ENCODE results near the gene FAM217B. TPM values are rescaled to one million over a fixed set of nuclear protein-coding genes. Genes with fewer than 3 reads are reported as not detected.

FAM217B gene
- total RNA-seq, 1 experiment from 2014 or later, result 7.2 TPM

DNA sequence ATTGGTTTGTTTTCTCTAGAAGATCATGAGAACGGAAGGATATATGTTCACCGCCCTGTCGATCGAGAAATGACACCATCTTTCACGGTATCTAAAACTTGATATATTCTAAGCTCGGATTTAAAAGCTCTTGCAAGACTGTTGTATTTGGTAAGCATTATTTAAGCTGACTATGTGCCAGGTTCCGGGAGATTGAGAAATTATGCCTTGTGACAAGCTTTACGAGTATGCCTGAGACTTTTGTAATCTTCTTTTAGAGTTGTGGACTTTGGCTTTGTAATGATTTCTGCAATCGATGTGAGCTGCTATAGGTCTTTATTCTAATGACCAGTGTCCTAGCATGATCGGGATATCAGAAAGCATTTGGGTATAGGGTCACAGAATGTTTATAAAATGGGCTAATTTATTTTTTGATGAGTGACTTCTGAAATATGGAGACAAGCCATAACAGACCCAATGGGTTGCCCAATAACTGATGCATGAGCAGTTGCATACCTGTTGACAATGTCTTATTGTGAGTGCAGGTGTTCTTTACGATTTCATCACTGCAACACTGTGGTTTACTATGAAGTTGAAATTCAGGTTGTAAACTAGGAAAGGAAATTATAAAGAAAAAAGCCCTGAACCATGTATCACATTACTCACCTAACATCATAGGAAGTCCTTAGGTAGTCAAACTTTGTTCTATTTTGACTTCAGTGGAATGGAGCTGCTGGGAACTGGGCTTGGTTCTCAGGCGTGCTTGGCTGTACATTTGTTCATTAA lies 32.0 kb downstream of the FAM217B start:
- intact Hi-C loops (cut with micrococcal nuclease), result no loop called here
- H3K4me2 ChIP-seq (ENCODE audit: low read length), result peak overlapping the region; percentile 58
- peaks cover 27% of the 10 kb centered on the region for H3K4me1 ChIP-seq (ENCODE audit: insufficient read depth, low read length)
- no peaks in the 10 kb centered on the region for H4K20me1 ChIP-seq (ENCODE audit: low read length)
- ATAC-seq (peak; percentile 81), DNase-seq (peak; percentile 89)
- CTCF ChIA-PET, result no interaction called here
- TF ChIP-seq EZH2phosphoT487 (IDR thresholded peaks at IDR 0.05; ENCODE audit: borderline replicate concordance, low read length), result no peak
- TF ChIP-seq, protein P1, sequence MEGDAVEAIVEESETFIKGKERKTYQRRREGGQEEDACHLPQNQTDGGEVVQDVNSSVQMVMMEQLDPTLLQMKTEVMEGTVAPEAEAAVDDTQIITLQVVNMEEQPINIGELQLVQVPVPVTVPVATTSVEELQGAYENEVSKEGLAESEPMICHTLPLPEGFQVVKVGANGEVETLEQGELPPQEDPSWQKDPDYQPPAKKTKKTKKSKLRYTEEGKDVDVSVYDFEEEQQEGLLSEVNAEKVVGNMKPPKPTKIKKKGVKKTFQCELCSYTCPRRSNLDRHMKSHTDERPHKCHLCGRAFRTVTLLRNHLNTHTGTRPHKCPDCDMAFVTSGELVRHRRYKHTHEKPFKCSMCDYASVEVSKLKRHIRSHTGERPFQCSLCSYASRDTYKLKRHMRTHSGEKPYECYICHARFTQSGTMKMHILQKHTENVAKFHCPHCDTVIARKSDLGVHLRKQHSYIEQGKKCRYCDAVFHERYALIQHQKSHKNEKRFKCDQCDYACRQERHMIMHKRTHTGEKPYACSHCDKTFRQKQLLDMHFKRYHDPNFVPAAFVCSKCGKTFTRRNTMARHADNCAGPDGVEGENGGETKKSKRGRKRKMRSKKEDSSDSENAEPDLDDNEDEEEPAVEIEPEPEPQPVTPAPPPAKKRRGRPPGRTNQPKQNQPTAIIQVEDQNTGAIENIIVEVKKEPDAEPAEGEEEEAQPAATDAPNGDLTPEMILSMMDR (conservative IDR thresholded peaks at IDR 0.05; ENCODE audit: low read depth, low read length), result no peak
- no peak for TF ChIP-seq EZH2 (IDR thresholded peaks at IDR 0.05; ENCODE audit: low read length, unreplicated experiment)
- H3K27me3 ChIP-seq (ENCODE audit: low read length), result no peaks in the 10 kb centered on the region
- H3K9me3 ChIP-seq (ENCODE audit: low read length), result no peaks in the 10 kb centered on the region
- no TSS peak for BruUV-seq (replicated peaks)
- POLR2A ChIA-PET (ENCODE audit: unreplicated experiment), result no interaction called here
- peak overlapping the region; percentile 75 for H3K27ac ChIP-seq (ENCODE audit: low read length)
- peak overlapping the region; percentile 4; the same call in 1 of the 2 replicates for H3K4me3 ChIP-seq (ENCODE audit: low read length)
- H3K79me2 ChIP-seq (ENCODE audit: low read length), result no peaks in the 10 kb centered on the region
- no peaks in the 10 kb centered on the region for H3K9me2 ChIP-seq (replicated peaks; ENCODE audit: low read length)
- H3F3A ChIP-seq (ENCODE audit: low read length, unreplicated experiment), result no peaks in the 10 kb centered on the region
- peak overlapping the region; percentile 5; the same call in 1 of the 2 replicates for H3K9ac ChIP-seq (ENCODE audit: low read length)
- H3K36me3 ChIP-seq (ENCODE audit: low read depth, low read length), result no peaks in the 10 kb centered on the region
- no peak overlapping the region for H2AFZ ChIP-seq (ENCODE audit: low read length)

- POLR2A ChIA-PET (ENCODE audit: unreplicated experiment), result interaction anchor here (0.6 kb wide), 1 partner anchor 73 kb away, joined by 5 read pairs; no protein-coding TSS in a partner anchor
- TF ChIP-seq EZH2phosphoT487 (IDR thresholded peaks at IDR 0.05; ENCODE audit: borderline replicate concordance, low read length) (no peak), EZH2 (IDR thresholded peaks at IDR 0.05; ENCODE audit: low read length, unreplicated experiment) (no peak)
- TF ChIP-seq, protein P1 (conservative IDR thresholded peaks at IDR 0.05; ENCODE audit: low read depth, low read length), result no peak
- intact Hi-C loops (cut with micrococcal nuclease), result no loop called here
- no peaks in the 10 kb centered on the region for H3K9me3 ChIP-seq (ENCODE audit: low read length)
- no peak overlapping the region for H3K4me3 ChIP-seq (ENCODE audit: low read length)
- DNase-seq (no peak), ATAC-seq (no peak)
- H3K9me2 ChIP-seq (replicated peaks; ENCODE audit: low read length), result no peaks in the 10 kb centered on the region
- no peaks in the 10 kb centered on the region for H3K36me3 ChIP-seq (ENCODE audit: low read depth, low read length)
- no peaks in the 10 kb centered on the region for H3F3A ChIP-seq (ENCODE audit: low read length, unreplicated experiment)
- no peak overlapping the region for H3K4me2 ChIP-seq (ENCODE audit: low read length)
- CTCF ChIA-PET, result no interaction called here
- peaks cover 17% of the 10 kb centered on the region for H3K4me1 ChIP-seq (ENCODE audit: insufficient read depth, low read length)
- no peak overlapping the region for H2AFZ ChIP-seq (ENCODE audit: low read length)
- no peaks in the 10 kb centered on the region for H3K79me2 ChIP-seq (ENCODE audit: low read length)
- H4K20me1 ChIP-seq (ENCODE audit: low read length), result no peaks in the 10 kb centered on the region
- H3K9ac ChIP-seq (ENCODE audit: low read length), result no peak overlapping the region
- no peak overlapping the region for H3K27ac ChIP-seq (ENCODE audit: low read length)
- BruUV-seq (replicated peaks), result no TSS peak
- H3K27me3 ChIP-seq (ENCODE audit: low read length), result no peaks in the 10 kb centered on the region
Observed at GRCh38 chr20:59976156-59976782, 36.1 kb downstream of the FAM217B start.

GRCh38 chr20:59977086-59977485 lies 36.9 kb downstream of the FAM217B start:
- POLR2A ChIA-PET (ENCODE audit: unreplicated experiment), result no interaction called here
- Histone ChIP-seq H3K9ac (ENCODE audit: low read length) (no peak overlapping the region), H3K36me3 (ENCODE audit: low read depth, low read length) (no peaks in the 10 kb centered on the region), H3K9me2 (replicated peaks; ENCODE audit: low read length) (no peaks in the 10 kb centered on the region), H3K27me3 (ENCODE audit: low read length) (no peaks in the 10 kb centered on the region), H3K4me1 (ENCODE audit: insufficient read depth, low read length) (peaks cover 9% of the 10 kb centered on the region), H3K4me3 (ENCODE audit: low read length) (no peak overlapping the region), H3K79me2 (ENCODE audit: low read length) (no peaks in the 10 kb centered on the region), H4K20me1 (ENCODE audit: low read length) (no peaks in the 10 kb centered on the region), H3K27ac (ENCODE audit: low read length) (no peak overlapping the region), H2AFZ (ENCODE audit: low read length) (no peak overlapping the region), H3F3A (ENCODE audit: low read length, unreplicated experiment) (no peaks in the 10 kb centered on the region), H3K9me3 (ENCODE audit: low read length) (no peaks in the 10 kb centered on the region), H3K4me2 (ENCODE audit: low read length) (no peak overlapping the region)
- intact Hi-C loops (cut with micrococcal nuclease), result no loop called here
- BruUV-seq (replicated peaks), result no TSS peak
- TF ChIP-seq EZH2 (IDR thresholded peaks at IDR 0.05; ENCODE audit: low read length, unreplicated experiment) (no peak), EZH2phosphoT487 (IDR thresholded peaks at IDR 0.05; ENCODE audit: borderline replicate concordance, low read length) (no peak)
- TF ChIP-seq, protein P1 (conservative IDR thresholded peaks at IDR 0.05; ENCODE audit: low read depth, low read length), result no peak
- CTCF ChIA-PET, result no interaction called here
- ATAC-seq (no peak), DNase-seq (no peak)

All from PC-3 (cell line).